Breast epithelium (tissue), 4 donors: Measurements from ENCODE around the gene TRIM52. TPM values are rescaled to one million over a fixed set of nuclear protein-coding genes. Genes with fewer than 3 reads are reported as not detected.
A peak's percentile ranks its signal among the peaks of the same experiment; 100 is the strongest.

Experiments
- DNase-seq, 2 donors: peaks; one replicate each; pipeline ENCODE4 v3.0.0-alpha.2; 2019; ENCODE audit warnings: low spot score in 2 of 2
- H3K27ac ChIP-seq, 2 donors: fragments of 200-600 bp; sonication (generic) in 1 of 2; one replicate each; pipeline ENCODE4 v1.5.1; 2016 to 2019; ENCODE audit warnings: mild to moderate bottlenecking in 1 of 2
- H3K27me3 ChIP-seq, 2 donors: fragments of 200-600 bp; sonication (generic) in 1 of 2; one replicate each; pipeline versions ENCODE4 v1.5.1 to v1.6.0; 2017 to 2019; ENCODE audit warnings: control low read depth in 1 of 2, mild to moderate bottlenecking in 1 of 2
- H3K36me3 ChIP-seq: fragments of 200-600 bp; one replicate; pipeline ENCODE4 v1.5.1; 2019
- H3K4me1 ChIP-seq, 2 donors: fragments of 200-600 bp; sonication (generic); one replicate each; pipeline ENCODE4 v1.5.1; 2016 to 2019; ENCODE audit warnings: control low read depth in 1 of 2
- H3K4me3 ChIP-seq, 3 donors: fragments of 200-600 bp; sonication (generic); 1 replicate in 2 of 3; 2 replicates in 1 of 3; pipeline ENCODE4 v1.5.1; 2016 to 2019; ENCODE audit warnings: mild to moderate bottlenecking in 3 of 3, moderate library complexity in 2 of 3
- H3K9me3 ChIP-seq, 2 donors: fragments of 200-600 bp; sonication (generic) in 1 of 2; one replicate each; pipeline ENCODE4 v1.5.1; 2016 to 2019; ENCODE audit warnings: control low read depth in 1 of 2
- POLR2A ChIP-seq: fragments of 450-650 bp; IDR thresholded peaks from one replicate; pipeline ENCODE4 v1.6.1; 2016; ENCODE audit warnings: antibody characterized with exemption, mild to moderate bottlenecking, moderate library complexity
- POLR2AphosphoS5 ChIP-seq, 3 donors: sonication (generic); formaldehyde crosslinking; IDR thresholded peaks; one replicate each; pipeline ENCODE4 v1.6.1; 2017; ENCODE audit warnings: antibody characterized with exemption in 3 of 3
- intact Hi-C: fragments of 100-400 bp; cut with DNase I; formaldehyde crosslinking; loops from one replicate; pipeline ENCODE4 v1.15.1; 2023; ENCODE audit warnings: low total_unique reads
- total RNA-seq, 3 donors: library from RNA; depleted of rRNA; stranded (reverse); fragments of >200 nt; gene quantifications; one replicate each; pipeline ENCODE4 v1.1.0, GENCODE V29; 2016
- TF ChIP-seq, protein P1 (sequence below), 3 donors: fragments of 450-650 bp; IDR thresholded peaks; one replicate each; pipeline ENCODE4 v1.5.1; 2016 to 2017; ENCODE audit warnings: antibody characterized with exemption in 3 of 3, mild to moderate bottlenecking in 3 of 3, moderate library complexity in 3 of 3

The TRIM52 gene
- total RNA-seq, 3 donors from 2014 or later: 12.8 to 18.6 (median 18.4) TPM

DNA sequence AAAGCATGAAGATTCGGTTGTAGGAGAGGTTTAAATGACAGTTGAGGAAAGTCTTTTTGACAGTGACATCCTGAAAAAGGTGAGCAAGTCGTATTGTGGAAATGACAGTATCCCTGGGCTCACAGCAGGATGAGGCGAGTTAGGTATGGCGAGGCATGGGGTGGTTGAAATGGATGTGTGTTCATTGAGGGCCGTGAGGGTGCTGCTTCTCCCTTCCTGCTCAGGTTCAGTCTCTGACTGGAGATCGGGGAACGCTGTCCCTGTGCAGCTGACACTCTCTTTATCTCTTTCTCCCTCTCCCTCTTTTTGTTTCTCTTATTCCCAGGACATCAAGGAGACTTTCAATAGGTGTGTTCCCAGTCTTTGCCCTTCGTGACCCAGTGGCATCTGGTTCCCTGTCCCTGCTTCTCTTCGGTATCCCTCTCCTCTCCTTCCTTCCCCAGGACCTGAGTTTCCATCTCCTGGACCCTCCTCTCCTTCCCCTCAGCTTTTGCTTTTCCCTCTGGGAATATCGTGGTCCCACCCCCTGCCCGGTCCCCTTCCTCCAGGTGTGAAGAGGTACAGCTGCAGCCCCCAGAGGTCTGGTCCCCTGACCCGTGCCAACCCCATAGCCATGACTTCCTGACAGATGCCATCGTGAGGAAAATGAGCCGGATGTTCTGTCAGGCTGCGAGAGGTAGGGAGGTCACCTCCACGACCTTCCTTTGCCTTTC lies 27.7 kb downstream of the TRIM52 start:
- no peak for TF ChIP-seq POLR2A
- TF ChIP-seq POLR2AphosphoS5 (IDR thresholded peaks at IDR 0.05): no peak
- TF ChIP-seq, protein P1, sequence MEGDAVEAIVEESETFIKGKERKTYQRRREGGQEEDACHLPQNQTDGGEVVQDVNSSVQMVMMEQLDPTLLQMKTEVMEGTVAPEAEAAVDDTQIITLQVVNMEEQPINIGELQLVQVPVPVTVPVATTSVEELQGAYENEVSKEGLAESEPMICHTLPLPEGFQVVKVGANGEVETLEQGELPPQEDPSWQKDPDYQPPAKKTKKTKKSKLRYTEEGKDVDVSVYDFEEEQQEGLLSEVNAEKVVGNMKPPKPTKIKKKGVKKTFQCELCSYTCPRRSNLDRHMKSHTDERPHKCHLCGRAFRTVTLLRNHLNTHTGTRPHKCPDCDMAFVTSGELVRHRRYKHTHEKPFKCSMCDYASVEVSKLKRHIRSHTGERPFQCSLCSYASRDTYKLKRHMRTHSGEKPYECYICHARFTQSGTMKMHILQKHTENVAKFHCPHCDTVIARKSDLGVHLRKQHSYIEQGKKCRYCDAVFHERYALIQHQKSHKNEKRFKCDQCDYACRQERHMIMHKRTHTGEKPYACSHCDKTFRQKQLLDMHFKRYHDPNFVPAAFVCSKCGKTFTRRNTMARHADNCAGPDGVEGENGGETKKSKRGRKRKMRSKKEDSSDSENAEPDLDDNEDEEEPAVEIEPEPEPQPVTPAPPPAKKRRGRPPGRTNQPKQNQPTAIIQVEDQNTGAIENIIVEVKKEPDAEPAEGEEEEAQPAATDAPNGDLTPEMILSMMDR (IDR thresholded peaks at IDR 0.05): no peak
- intact Hi-C loops: no loop called here
- H3K4me3 ChIP-seq: no peak overlapping the region
- peak overlapping the region in 1 of 2 donors; percentile 7 for H3K27ac ChIP-seq
- no peaks in the 10 kb centered on the region for H3K4me1 ChIP-seq
- no peaks in the 10 kb centered on the region for H3K27me3 ChIP-seq
- no peaks in the 10 kb centered on the region for H3K36me3 ChIP-seq
- no peak for DNase-seq
- H3K9me3 ChIP-seq: no peaks in the 10 kb centered on the region

DNA sequence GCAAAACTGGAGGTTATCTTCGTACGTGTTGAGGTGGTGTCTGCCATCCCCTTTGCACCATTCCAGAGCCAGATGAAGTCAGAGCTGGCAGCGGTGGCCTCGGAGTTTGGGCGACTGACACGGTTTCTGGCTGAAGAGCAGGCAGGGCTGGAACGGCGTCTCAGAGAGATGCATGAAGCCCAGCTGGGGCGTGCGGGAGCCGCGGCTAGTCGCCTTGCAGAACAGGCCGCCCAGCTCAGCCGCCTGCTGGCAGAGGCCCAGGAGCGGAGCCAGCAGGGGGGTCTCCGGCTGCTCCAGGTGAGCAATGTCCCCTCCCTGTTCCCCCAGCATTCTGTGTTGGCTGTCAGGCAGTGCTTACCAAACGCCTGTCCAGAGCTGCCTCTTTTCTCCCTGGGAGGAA lies 28.4 kb downstream of the TRIM52 start:
- DNase-seq: no peak
- no peak for TF ChIP-seq POLR2AphosphoS5 (IDR thresholded peaks at IDR 0.05)
- no peak for TF ChIP-seq POLR2A
- TF ChIP-seq, protein P1 (IDR thresholded peaks at IDR 0.05): no peak
- intact Hi-C loops: no loop called here
- no peaks in the 10 kb centered on the region for H3K9me3 ChIP-seq
- no peaks in the 10 kb centered on the region for H3K27me3 ChIP-seq
- H3K4me3 ChIP-seq: no peak overlapping the region
- no peaks in the 10 kb centered on the region for H3K36me3 ChIP-seq
- H3K27ac ChIP-seq: no peak overlapping the region
- H3K4me1 ChIP-seq: no peaks in the 10 kb centered on the region

DNA sequence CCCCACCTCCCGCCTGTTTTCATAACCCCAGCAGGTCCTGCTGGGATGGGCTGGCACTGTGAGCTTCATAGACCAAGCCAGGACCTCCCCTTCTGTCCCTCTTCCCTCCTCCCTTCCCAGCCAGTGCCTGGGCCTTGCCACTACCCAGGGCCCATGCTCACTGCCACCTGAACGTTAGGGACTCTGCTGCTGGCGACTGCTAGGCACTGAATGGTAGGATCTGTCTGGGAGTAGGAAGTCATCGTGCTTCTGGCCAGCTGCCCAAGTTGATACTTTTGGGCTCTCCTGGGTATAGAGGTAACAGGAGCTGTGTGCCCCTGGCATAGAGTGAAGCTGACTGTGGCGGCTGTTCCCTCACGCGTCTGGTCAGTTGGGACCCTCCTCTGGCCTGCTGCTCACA lies 29.5 kb downstream of the TRIM52 start:
- intact Hi-C loops: no loop called here
- no peaks in the 10 kb centered on the region for H3K36me3 ChIP-seq

DNA sequence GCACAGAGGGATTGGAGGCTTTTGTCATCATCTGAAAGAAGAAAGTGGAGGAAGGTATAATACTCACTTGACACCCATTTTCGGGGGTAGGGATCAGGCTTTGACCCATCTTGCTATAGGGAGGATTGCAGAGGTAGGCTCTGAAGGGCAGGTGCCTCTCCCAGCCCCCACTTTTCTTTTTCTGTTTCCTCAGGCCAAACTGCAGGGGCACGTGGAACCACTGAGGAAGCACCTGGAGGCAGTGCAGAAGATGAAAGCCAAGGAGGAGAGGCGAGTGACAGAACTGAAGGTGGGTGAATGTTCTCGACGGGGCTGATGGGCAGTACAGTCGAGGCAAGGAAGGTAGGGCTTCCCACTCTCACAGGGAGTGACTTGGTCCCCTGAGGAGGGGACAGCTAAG lies 30.4 kb downstream of the TRIM52 start:
- H3K4me1 ChIP-seq: no peaks in the 10 kb centered on the region
- no peaks in the 10 kb centered on the region for H3K27me3 ChIP-seq
- DNase-seq: no peak
- no peaks in the 10 kb centered on the region for H3K36me3 ChIP-seq
- TF ChIP-seq, protein P1 (IDR thresholded peaks at IDR 0.05): no peak
- TF ChIP-seq POLR2A: no peak
- TF ChIP-seq POLR2AphosphoS5 (IDR thresholded peaks at IDR 0.05): no peak
- no peak overlapping the region for H3K27ac ChIP-seq
- H3K9me3 ChIP-seq: no peaks in the 10 kb centered on the region
- H3K4me3 ChIP-seq: no peak overlapping the region
- intact Hi-C loops: no loop called here

More for the DNA sequence above, 29.5 kb downstream of the TRIM52 start:
- no peak for TF ChIP-seq POLR2A
- no peak for TF ChIP-seq POLR2AphosphoS5 (IDR thresholded peaks at IDR 0.05)
- TF ChIP-seq, protein P1 (IDR thresholded peaks at IDR 0.05): no peak
- Histone ChIP-seq H3K4me1 (no peaks in the 10 kb centered on the region), H3K9me3 (no peaks in the 10 kb centered on the region), H3K27me3 (no peaks in the 10 kb centered on the region), H3K4me3 (no peak overlapping the region), H3K27ac (no peak overlapping the region)
- DNase-seq: no peak

DNA sequence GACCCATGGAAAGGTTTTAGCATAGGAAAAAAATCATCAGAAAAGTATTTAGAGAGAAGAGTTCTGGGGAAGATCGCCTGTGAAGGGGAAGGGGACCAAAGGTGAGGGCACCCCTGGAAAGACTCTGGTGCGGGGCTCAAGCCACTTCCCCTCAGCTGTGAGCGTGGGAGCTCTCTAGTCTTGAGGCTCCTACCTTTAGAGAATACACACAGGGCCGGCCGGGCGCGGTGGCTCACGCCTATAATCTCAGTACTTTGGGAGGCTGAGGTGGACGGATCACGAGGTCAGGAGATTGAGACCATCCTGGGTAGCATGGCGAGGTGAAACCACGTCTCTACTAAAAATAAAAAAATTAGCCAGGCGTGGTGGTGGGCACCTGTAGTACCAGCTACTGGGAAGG lies 30.9 kb downstream of the TRIM52 start:
- DNase-seq: no peak
- intact Hi-C loops: no loop called here
- H3K27me3 ChIP-seq: no peaks in the 10 kb centered on the region
- no peaks in the 10 kb centered on the region for H3K9me3 ChIP-seq
- TF ChIP-seq POLR2A: no peak
- TF ChIP-seq, protein P1 (IDR thresholded peaks at IDR 0.05): no peak
- TF ChIP-seq POLR2AphosphoS5 (IDR thresholded peaks at IDR 0.05): no peak
- H3K4me3 ChIP-seq: no peak overlapping the region
- no peaks in the 10 kb centered on the region for H3K4me1 ChIP-seq
- H3K36me3 ChIP-seq: no peaks in the 10 kb centered on the region
- H3K27ac ChIP-seq: no peak overlapping the region
